Endothelial cell of umbilical vein (primary cell): ENCODE results near the gene PTPRT. TPM values are rescaled to one million over a fixed set of nuclear protein-coding genes. Genes with fewer than 3 reads are reported as not detected.

Experiments
- BruUV-seq: library from RNA; stranded (reverse); fragments of 400-500 nt; replicated peaks from 2 replicates; lab custom pipeline; 2021; lab: Mats Ljungman, UMichigan
- CTCF ChIA-PET: fragments of 300-600, 350-600 bp; sonication (Branson Sonifier 250); formaldehyde crosslinking; loops from one replicate; lab custom pipeline; 2021; ENCODE audit warnings: antibody characterized with exemption, inconsistent platforms; lab: Charles Lee
- POLR2A ChIA-PET: fragments of 300-600, 350-600 bp; sonication (Branson Sonifier 250); formaldehyde crosslinking; loops from one replicate; lab custom pipeline; 2021; ENCODE audit warnings: antibody characterized with exemption, inconsistent platforms; lab: Charles Lee
- DNase-seq: peaks from one replicate; pipeline ENCODE4 v3.0.0-alpha.2; 2011; ENCODE audit warnings: low read depth, low spot score
- FAIRE-seq: peaks from 2 replicates; lab custom pipeline; 2011; peaks lifted over from hg19 to GRCh38; lab: Jason Lieb, UNC
- H2AFZ ChIP-seq: 2 replicates; pipeline ENCODE4 v1.6.0; 2012; ENCODE audit warnings: low read depth, low read length, control low read depth, inconsistent platforms
- H3K27ac ChIP-seq: 2 replicates; pipeline ENCODE4 v1.5.1; 2011; ENCODE audit warnings: low read depth, mild to moderate bottlenecking, control low read depth, low read length, moderate library complexity; ENCODE audit not compliant: insufficient read depth
- H3K27me3 ChIP-seq, 2 experiments: 2 replicates each; pipeline versions ENCODE4 v1.6.0 to v1.6.1; 2011; ENCODE audit warnings: low read length in 2 of 2, mixed read lengths in 1 of 2; ENCODE audit not compliant: control insufficient read depth in 2 of 2, insufficient read depth in 2 of 2
- H3K36me3 ChIP-seq, 2 experiments: 2 replicates in 1 of 2; 3 replicates in 1 of 2; pipeline ENCODE4 v1.5.1; 2011; ENCODE audit warnings: low read length in 2 of 2, mild to moderate bottlenecking in 1 of 2, moderate library complexity in 1 of 2; ENCODE audit not compliant: control insufficient read depth in 2 of 2, insufficient read depth in 2 of 2; ENCODE audit errors: extremely low read depth in 1 of 2
- H3K4me1 ChIP-seq: 3 replicates; pipeline ENCODE4 v1.5.1; 2011; ENCODE audit warnings: mild to moderate bottlenecking, low read length; ENCODE audit not compliant: control insufficient read depth, insufficient read depth; ENCODE audit errors: extremely low read depth
- H3K4me2 ChIP-seq: 2 replicates; pipeline ENCODE4 v1.6.1; 2011; ENCODE audit warnings: low read length, control low read depth, mixed read lengths; ENCODE audit not compliant: insufficient read depth
- H3K4me3 ChIP-seq, 3 experiments: fragments of 200-600 bp in 1 of 3; sonication (generic), shearing (Covaris generic) in 1 of 3; replicated peaks in 1 of 3; 2 replicates each; pipeline ENCODE4 v1.5.1; 2011 to 2016; ENCODE audit warnings: control low read depth in 3 of 3, low read length in 3 of 3, mild to moderate bottlenecking in 2 of 3, inconsistent platforms in 1 of 3, low read depth in 1 of 3, moderate library complexity in 1 of 3; ENCODE audit not compliant: insufficient read depth in 1 of 3
- H3K79me2 ChIP-seq: 2 replicates; pipeline ENCODE4 v1.6.0; 2012; ENCODE audit warnings: low read length, inconsistent platforms; ENCODE audit not compliant: control insufficient read depth, insufficient read depth
- H3K9ac ChIP-seq: replicated peaks from 2 replicates; pipeline ENCODE3; 2011; ENCODE audit warnings: low read length, control low read depth; ENCODE audit not compliant: insufficient read depth; ENCODE audit errors: extremely low read depth
- H3K9me1 ChIP-seq: replicated peaks from 3 replicates; pipeline ENCODE4 v1.6.0; 2011; ENCODE audit warnings: mild to moderate bottlenecking, low read length; ENCODE audit not compliant: control insufficient read depth, insufficient read depth; ENCODE audit errors: extremely low read depth
- H3K9me3 ChIP-seq: replicated peaks from 2 replicates; pipeline ENCODE4 v1.5.1; 2012; ENCODE audit warnings: low read length, inconsistent platforms; ENCODE audit not compliant: control insufficient read depth, insufficient read depth
- H4K20me1 ChIP-seq: replicated peaks from 2 replicates; pipeline ENCODE3; 2011; ENCODE audit warnings: mild to moderate bottlenecking, low read length; ENCODE audit not compliant: control insufficient read depth, insufficient read depth; ENCODE audit errors: extremely low read depth
- EZH2 ChIP-seq: IDR thresholded peaks from 2 replicates; pipeline ENCODE4 v1.6.1; 2012; ENCODE audit warnings: borderline replicate concordance, low read depth, mild to moderate bottlenecking, moderate library complexity, low read length, inconsistent platforms; ENCODE audit not compliant: severe bottlenecking
- FOS ChIP-seq: IDR thresholded peaks from 2 replicates; pipeline ENCODE4 v1.6.1; 2011; ENCODE audit warnings: mild to moderate bottlenecking, low read length, moderate library complexity, borderline replicate concordance; ENCODE audit not compliant: insufficient read depth
- GATA2 ChIP-seq: IDR thresholded peaks from 2 replicates; pipeline ENCODE4 v1.7.0; 2011; ENCODE audit warnings: low read depth, mild to moderate bottlenecking, moderate library complexity, mixed read lengths, low read length; ENCODE audit not compliant: insufficient read length, insufficient read depth
- JUN ChIP-seq: IDR thresholded peaks from 2 replicates; pipeline ENCODE4 v1.6.1; 2011; ENCODE audit warnings: borderline replicate concordance, low read depth; ENCODE audit not compliant: insufficient read length, insufficient read depth
- MYC ChIP-seq: IDR thresholded peaks from one replicate; pipeline ENCODE4 v1.6.1; 2011; ENCODE audit warnings: mild to moderate bottlenecking, low read depth, low read length
- POLR2A ChIP-seq: IDR thresholded peaks from 2 replicates; pipeline ENCODE4 v1.6.1; 2012; ENCODE audit warnings: low read depth, mild to moderate bottlenecking, control low read depth, low read length
- POLR2AphosphoS5 ChIP-seq: IDR thresholded peaks from 2 replicates; pipeline ENCODE4 v1.6.1; 2012; ENCODE audit warnings: low read depth, mild to moderate bottlenecking, control low read depth, low read length, moderate library complexity; ENCODE audit not compliant: insufficient read depth
- dilution Hi-C: fragments of 300-500 bp; cut with MboI; formaldehyde crosslinking; loops from one replicate; pipeline ENCODE4 v1.15.0; 2019; ENCODE audit warnings: low sequenced_read_pairs; ENCODE audit not compliant: extremely low pct_ligation_motif_present
- intact Hi-C: fragments of 100-400 bp; cut with micrococcal nuclease; formaldehyde crosslinking; loops from one replicate; pipeline ENCODE4 v1.10.0; 2022
- polyA plus RNA-seq, 4 experiments: library from polyadenylated mRNA; depleted of rRNA in 3 of 4; stranded (reverse) in 3 of 4; unstranded in 1 of 4; fragments of >200 nt; gene quantifications; 2 replicates each; pipeline versions ENCODE4 v1.2.1 to v1.2.3, GENCODE V29; 2011 to 2012; ENCODE audit warnings: missing spikeins in 1 of 4
- total RNA-seq: library from RNA; stranded (reverse); gene quantifications from 2 replicates; pipeline ENCODE4 v1.2.3, GENCODE V29; 2021
- TF ChIP-seq, protein P1 (sequence below), 2 donors: IDR thresholded peaks; 1 replicate in 1 of 2; 2 replicates in 1 of 2; pipeline ENCODE4 v1.5.1; 2011; ENCODE audit warnings: low read length in 2 of 2, mild to moderate bottlenecking in 2 of 2, moderate library complexity in 2 of 2, control low read depth in 1 of 2, inconsistent platforms in 1 of 2, low read depth in 1 of 2; ENCODE audit not compliant: insufficient read depth in 1 of 2; ENCODE audit errors: extremely low read depth in 1 of 2
- TF ChIP-seq, protein P2 (sequence below): IDR thresholded peaks from 2 replicates; pipeline ENCODE4 v1.6.1; 2011; ENCODE audit not compliant: insufficient read depth, insufficient read length

Gene PTPRT
- total and polyA plus RNA-seq, 2 donors (not counting 3 experiments of a cell fraction or from before 2014, with no cell fraction given): not detected

DNA sequence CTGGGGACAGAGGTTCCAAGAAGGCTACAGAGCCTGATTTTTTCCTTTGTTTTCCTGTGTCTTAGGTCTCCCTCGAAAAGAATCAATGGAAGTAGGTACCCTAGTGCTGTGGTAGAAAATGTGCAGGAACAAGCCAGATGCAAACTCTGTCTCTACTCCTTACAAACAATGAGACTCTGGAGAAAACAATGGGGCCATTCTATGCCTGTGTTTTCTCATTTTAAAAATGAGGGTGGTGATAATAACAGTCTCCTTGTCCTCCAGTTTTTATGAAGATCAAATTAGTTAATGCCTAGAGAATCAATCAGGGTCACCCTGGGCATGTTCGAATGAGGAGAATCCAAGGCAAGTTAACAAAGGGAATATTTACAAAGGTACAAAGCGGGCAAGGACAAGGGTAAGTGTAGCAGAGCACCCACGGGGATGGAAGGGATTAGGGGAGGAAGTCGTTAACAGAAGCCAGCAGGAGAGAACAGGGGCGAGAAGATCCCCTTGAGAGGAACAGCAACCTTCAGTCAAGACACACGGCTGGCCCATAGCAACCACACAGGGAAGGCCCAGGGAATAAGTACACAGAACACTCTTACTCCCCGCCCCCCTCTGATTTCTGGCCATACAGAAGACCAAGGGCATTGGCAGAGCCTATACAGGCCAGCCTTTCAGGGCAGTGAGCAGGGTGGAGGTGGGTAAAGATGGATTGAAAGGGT lies 342.8 kb downstream of the PTPRT start:
- Histone ChIP-seq H3K79me2 (no peaks in the 10 kb centered on the region), H3K9ac (no peak overlapping the region), H3K9me3 (peaks cover 7% of the 10 kb centered on the region), H3K4me2 (no peak overlapping the region), H3K4me3 (no peak overlapping the region), H3K27me3 (no peaks in the 10 kb centered on the region), H3K4me1 (no peaks in the 10 kb centered on the region), H3K27ac (no peak overlapping the region), H3K9me1 (no peaks in the 10 kb centered on the region), H2AFZ (no peak overlapping the region), H4K20me1 (no peaks in the 10 kb centered on the region), H3K36me3 (no peaks in the 10 kb centered on the region)
- DNase-seq: no peak
- TF ChIP-seq GATA2 (no peak), EZH2 (no peak), JUN (no peak), POLR2AphosphoS5 (no peak), MYC (no peak), POLR2A (no peak), FOS (no peak)
- TF ChIP-seq, protein P1, sequence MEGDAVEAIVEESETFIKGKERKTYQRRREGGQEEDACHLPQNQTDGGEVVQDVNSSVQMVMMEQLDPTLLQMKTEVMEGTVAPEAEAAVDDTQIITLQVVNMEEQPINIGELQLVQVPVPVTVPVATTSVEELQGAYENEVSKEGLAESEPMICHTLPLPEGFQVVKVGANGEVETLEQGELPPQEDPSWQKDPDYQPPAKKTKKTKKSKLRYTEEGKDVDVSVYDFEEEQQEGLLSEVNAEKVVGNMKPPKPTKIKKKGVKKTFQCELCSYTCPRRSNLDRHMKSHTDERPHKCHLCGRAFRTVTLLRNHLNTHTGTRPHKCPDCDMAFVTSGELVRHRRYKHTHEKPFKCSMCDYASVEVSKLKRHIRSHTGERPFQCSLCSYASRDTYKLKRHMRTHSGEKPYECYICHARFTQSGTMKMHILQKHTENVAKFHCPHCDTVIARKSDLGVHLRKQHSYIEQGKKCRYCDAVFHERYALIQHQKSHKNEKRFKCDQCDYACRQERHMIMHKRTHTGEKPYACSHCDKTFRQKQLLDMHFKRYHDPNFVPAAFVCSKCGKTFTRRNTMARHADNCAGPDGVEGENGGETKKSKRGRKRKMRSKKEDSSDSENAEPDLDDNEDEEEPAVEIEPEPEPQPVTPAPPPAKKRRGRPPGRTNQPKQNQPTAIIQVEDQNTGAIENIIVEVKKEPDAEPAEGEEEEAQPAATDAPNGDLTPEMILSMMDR (IDR thresholded peaks at IDR 0.05; ENCODE audit: extremely low read depth in 1 of 2, insufficient read depth in 1 of 2, low read depth in 1 of 2, low read length in 2 of 2): no peak
- TF ChIP-seq, protein P2, sequence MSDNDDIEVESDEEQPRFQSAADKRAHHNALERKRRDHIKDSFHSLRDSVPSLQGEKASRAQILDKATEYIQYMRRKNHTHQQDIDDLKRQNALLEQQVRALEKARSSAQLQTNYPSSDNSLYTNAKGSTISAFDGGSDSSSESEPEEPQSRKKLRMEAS: no peak
- FAIRE-seq: no peak
- ChIA-PET POLR2A (no interaction called here), CTCF (no interaction called here)
- no TSS peak for BruUV-seq
- dilution Hi-C loops: no loop called here
- intact Hi-C loops: no loop called here
